CMK (cell line): ENCODE results near the gene PTPRD.

Experiments used
- DNase-seq: peaks from one replicate; pipeline ENCODE4 v3.0.0-alpha.2; 2010; ENCODE audit warnings: low read depth

PTPRD gene

GRCh38 chr9:10612641-10613398 lies at the start of gene PTPRD:
TSS of gene PTPRD (minus strand) at chr9:10613002.
- DNase-seq = no peak

- DNase-seq = no peak
Measured at GRCh38 chr9:10661994-10662393, 49.2 kb upstream of the PTPRD start.

- no peak for DNase-seq
Measured at GRCh38 chr9:10661376-10661775, 48.6 kb upstream of the PTPRD start.

- no peak for DNase-seq
Measured at GRCh38 chr9:10651012-10651411, 38.2 kb upstream of the PTPRD start.

GRCh38 chr9:10649076-10649475 lies 36.3 kb upstream of the PTPRD start:
- no peak for DNase-seq

GRCh38 chr9:10633785-10634184 lies 21.0 kb upstream of the PTPRD start:
- no peak for DNase-seq

- DNase-seq = no peak
Measured at GRCh38 chr9:10614196-10614800, 1.5 kb upstream of the PTPRD start.

- DNase-seq = no peak
Measured at GRCh38 chr9:10613419-10613818, 617 bp upstream of the PTPRD start.

GRCh38 chr9:10605388-10605787 lies 7.4 kb downstream of the PTPRD start:
- no peak for DNase-seq

GRCh38 chr9:10604927-10605326 lies 7.9 kb downstream of the PTPRD start:
- DNase-seq = no peak

GRCh38 chr9:10597801-10598200 lies 15.0 kb downstream of the PTPRD start:
- DNase-seq = no peak

- DNase-seq = no peak
Measured at GRCh38 chr9:10594482-10594881, 18.3 kb downstream of the PTPRD start.

GRCh38 chr9:10586407-10586806 lies 26.4 kb downstream of the PTPRD start:
- DNase-seq = no peak

GRCh38 chr9:10571699-10572098 lies 41.1 kb downstream of the PTPRD start:
- no peak for DNase-seq

- no peak for DNase-seq
Measured at GRCh38 chr9:10566848-10567247, 46.0 kb downstream of the PTPRD start.

- DNase-seq = no peak
Measured at GRCh38 chr9:10562581-10563343, 50.0 kb downstream of the PTPRD start.

- no peak for DNase-seq
Measured at GRCh38 chr9:10548348-10548747, 64.5 kb downstream of the PTPRD start.

- no peak for DNase-seq
Measured at GRCh38 chr9:10538073-10538472, 74.7 kb downstream of the PTPRD start.

- DNase-seq = no peak
Measured at GRCh38 chr9:10534850-10535249, 78.0 kb downstream of the PTPRD start.

- no peak for DNase-seq
Measured at GRCh38 chr9:10525972-10526371, 86.8 kb downstream of the PTPRD start.

GRCh38 chr9:10523164-10523563 lies 89.6 kb downstream of the PTPRD start:
- no peak for DNase-seq

GRCh38 chr9:10512144-10512543 lies 100.7 kb downstream of the PTPRD start:
- no peak for DNase-seq

- no peak for DNase-seq
Measured at GRCh38 chr9:10488937-10489336, 123.9 kb downstream of the PTPRD start.
